AG10803 (cell line): ENCODE results near the gene CDC37L1.
A peak's percentile ranks its signal among the peaks of the same experiment; 100 is the strongest.
"Not testable (repeated sequence)": the region's sequence is repeated elsewhere in the genome, so short reads cannot be mapped to it uniquely, and the experiment has no call there.

Experiments used
- DNase-seq: peaks from one replicate; pipeline ENCODE4 v3.0.0; 2010; ENCODE audit warnings: low read depth
- H3K4me3 ChIP-seq: 2 replicates; pipeline ENCODE4 v1.5.1; 2011; ENCODE audit warnings: mild to moderate bottlenecking, low read length, control low read depth
- CTCF ChIP-seq: conservative IDR thresholded peaks from 2 replicates; pipeline ENCODE4 v1.5.1; 2011; ENCODE audit warnings: mild to moderate bottlenecking, low read length, control low read depth, inconsistent platforms

CDC37L1 gene

GRCh38 chr9:4654538-4654937 lies 24.8 kb upstream of the CDC37L1 start:
- no peak for TF ChIP-seq CTCF
- DNase-seq, result no peak

GRCh38 chr9:4656196-4656595 lies 23.2 kb upstream of the CDC37L1 start:
- DNase-seq, H3K4me3 ChIP-seq: not testable (repeated sequence)

More at GRCh38 chr9:4654538-4654937, 24.8 kb upstream of the CDC37L1 start:
- H3K4me3 ChIP-seq, result no peak overlapping the region

GRCh38 chr9:4656621-4657020 lies 22.7 kb upstream of the CDC37L1 start:
- no peak for TF ChIP-seq CTCF
- no peak overlapping the region for H3K4me3 ChIP-seq
- no peak for DNase-seq

- TF ChIP-seq CTCF, result no peak
- no peak overlapping the region for H3K4me3 ChIP-seq
- DNase-seq, result no peak
Observed at GRCh38 chr9:4657426-4658159, 21.8 kb upstream of the CDC37L1 start.

- H3K4me3 ChIP-seq, DNase-seq: not testable (repeated sequence)
Observed at GRCh38 chr9:4660665-4661064, 18.7 kb upstream of the CDC37L1 start.

GRCh38 chr9:4661165-4661564 lies 18.2 kb upstream of the CDC37L1 start:
- no peak overlapping the region for H3K4me3 ChIP-seq
- no peak for DNase-seq
- TF ChIP-seq CTCF, result no peak

- no peak for TF ChIP-seq CTCF
- peak overlapping the region; percentile 70 for H3K4me3 ChIP-seq
- DNase-seq, result no peak
Observed at GRCh38 chr9:4661611-4662010, 17.8 kb upstream of the CDC37L1 start.

GRCh38 chr9:4662108-4662988 lies 17.0 kb upstream of the CDC37L1 start, which contains the start of gene PLPP6:
TSS of gene PLPP6 (plus strand) at chr9:4662294. CDS start at chr9:4662376, 82 bp downstream.
- TF ChIP-seq CTCF, result peak; percentile 57
- DNase-seq, result peak; percentile 75

More at GRCh38 chr9:4662108-4662988, 17.0 kb upstream of the CDC37L1 start, which contains the start of gene PLPP6:
- peak within 1 kb of the TSS; percentile 70 for H3K4me3 ChIP-seq
